Gastroesophageal sphincter (tissue), 3 donors: ENCODE data around the gene TBCK.

Source experiments
- CTCF ChIP-seq, 4 experiments: fragments of 200-600 bp in 2 of 4; fragments of 450-650 bp in 2 of 4; sonication (generic) in 1 of 4; IDR thresholded peaks; one replicate each; pipeline ENCODE4 v1.5.1; 2017 to 2019; ENCODE audit warnings: antibody characterized with exemption in 4 of 4, mild to moderate bottlenecking in 2 of 4, moderate library complexity in 2 of 4
- EP300 ChIP-seq: sonication (generic); formaldehyde crosslinking; IDR thresholded peaks from one replicate; pipeline ENCODE4 v1.6.1; 2017; ENCODE audit warnings: antibody characterized with exemption, mild to moderate bottlenecking

- TF ChIP-seq CTCF (IDR thresholded peaks at IDR 0.05) (no peak), EP300 (no peak)
These were observed 7.1 kb upstream of the TBCK start for GRCh38 chr4:106323119-106323518.
